Stomach (tissue), 4 donors: ENCODE results near the gene NR2C1.

Source experiments
- POLR2A ChIP-seq, 4 donors: fragments of 450-650 bp; IDR thresholded peaks; one replicate each; pipeline ENCODE4 v1.6.1; 2016; ENCODE audit warnings: antibody characterized with exemption in 4 of 4, control low read depth in 2 of 4, mild to moderate bottlenecking in 1 of 4, moderate library complexity in 1 of 4
- POLR2AphosphoS5 ChIP-seq, 3 donors: sonication (generic); formaldehyde crosslinking; IDR thresholded peaks; one replicate each; pipeline ENCODE4 v1.6.1; 2016; ENCODE audit warnings: antibody characterized with exemption in 3 of 3

GRCh38 chr12:95116773-95117172, 43.4 kb upstream of the NR2C1 start:
- TF ChIP-seq POLR2A (IDR thresholded peaks at IDR 0.05) (no peak), POLR2AphosphoS5 (IDR thresholded peaks at IDR 0.05) (no peak)
